ENCODE results near the gene EDNRA.
"Not testable (repeated sequence)": the region's sequence is repeated elsewhere in the genome, so short reads cannot be mapped to it uniquely, and the experiment has no call there.

Gene EDNRA

GRCh38 chr4:147480891-147481576 lies at the start of gene EDNRA:
EDNRA (plus strand) TSS chr4:147481097; CDS start chr4:147485682, 4,585 bp downstream.
- no peak for DNase-seq (ENCODE audit: low spot score)

GRCh38 chr4:147434370-147434769 lies 46.5 kb upstream of the EDNRA start:
- DNase-seq (ENCODE audit: low spot score) = not testable (repeated sequence)

- DNase-seq (ENCODE audit: low spot score) = no peak
Measured at GRCh38 chr4:147440442-147440841, 40.5 kb upstream of the EDNRA start.

- DNase-seq (ENCODE audit: low spot score) = no peak
Measured at GRCh38 chr4:147447786-147448185, 33.1 kb upstream of the EDNRA start.

GRCh38 chr4:147453561-147454141 lies 27.2 kb upstream of the EDNRA start:
- no peak for DNase-seq (ENCODE audit: low spot score)

- no peak for DNase-seq (ENCODE audit: low spot score)
Measured at GRCh38 chr4:147456706-147457105, 24.2 kb upstream of the EDNRA start.

GRCh38 chr4:147461161-147461560 lies 19.7 kb upstream of the EDNRA start:
- DNase-seq (ENCODE audit: low spot score) = no peak

- DNase-seq (ENCODE audit: low spot score) = no peak
Measured at GRCh38 chr4:147463065-147463464, 17.8 kb upstream of the EDNRA start.

GRCh38 chr4:147465461-147465860 lies 15.4 kb upstream of the EDNRA start:
- no peak for DNase-seq (ENCODE audit: low spot score)

GRCh38 chr4:147477439-147477838 lies 3.5 kb upstream of the EDNRA start:
- no peak for DNase-seq (ENCODE audit: low spot score)

GRCh38 chr4:147479376-147479775 lies 1.5 kb upstream of the EDNRA start:
- DNase-seq (ENCODE audit: low spot score) = no peak

- DNase-seq (ENCODE audit: low spot score) = no peak
Measured at GRCh38 chr4:147479786-147480185, 1.1 kb upstream of the EDNRA start.

- no peak for DNase-seq (ENCODE audit: low spot score)
Measured at GRCh38 chr4:147480502-147480890, 401 bp upstream of the EDNRA start.

GRCh38 chr4:147481577-147482109 lies 746 bp downstream of the EDNRA start:
- no peak for DNase-seq (ENCODE audit: low spot score)

GRCh38 chr4:147482281-147482680 lies 1.4 kb downstream of the EDNRA start:
- DNase-seq (ENCODE audit: low spot score) = no peak

GRCh38 chr4:147485167-147485566 lies 4.3 kb downstream of the EDNRA start:
- no peak for DNase-seq (ENCODE audit: low spot score)

- DNase-seq (ENCODE audit: low spot score) = no peak
Measured at GRCh38 chr4:147487616-147488015, 6.7 kb downstream of the EDNRA start.

GRCh38 chr4:147488556-147488955 lies 7.7 kb downstream of the EDNRA start:
- DNase-seq (ENCODE audit: low spot score) = no peak

GRCh38 chr4:147491086-147491485 lies 10.2 kb downstream of the EDNRA start:
- DNase-seq (ENCODE audit: low spot score) = no peak

- no peak for DNase-seq (ENCODE audit: low spot score)
Measured at GRCh38 chr4:147492306-147492705, 11.4 kb downstream of the EDNRA start.

- DNase-seq (ENCODE audit: low spot score) = no peak
Measured at GRCh38 chr4:147492761-147493160, 11.9 kb downstream of the EDNRA start.

GRCh38 chr4:147493307-147493706 lies 12.4 kb downstream of the EDNRA start:
- no peak for DNase-seq (ENCODE audit: low spot score)

- DNase-seq (ENCODE audit: low spot score) = no peak
Measured at GRCh38 chr4:147494301-147494700, 13.4 kb downstream of the EDNRA start.

- DNase-seq (ENCODE audit: low spot score) = no peak
Measured at GRCh38 chr4:147496500-147496899, 15.6 kb downstream of the EDNRA start.
